Endometrium (tissue), 2 donors: ENCODE measurements around the gene SUMO2.
"Not testable (repeated sequence)": the region's sequence is repeated elsewhere in the genome, so short reads cannot be mapped to it uniquely, and the experiment has no call there.

Experiments used
- FAIRE-seq: peaks from 2 replicates; lab custom pipeline; 2012; peaks lifted over from hg19 to GRCh38; lab: Jason Lieb, UNC
- donor health status: control.
- donor health status: control.

SUMO2 gene

GRCh38 chr17:75182569-75183436 is at the start of gene SUMO2:
SUMO2 (minus strand) TSS chr17:75182959; CDS start chr17:75182834, 125 bp downstream.
- no peak for FAIRE-seq

DNA sequence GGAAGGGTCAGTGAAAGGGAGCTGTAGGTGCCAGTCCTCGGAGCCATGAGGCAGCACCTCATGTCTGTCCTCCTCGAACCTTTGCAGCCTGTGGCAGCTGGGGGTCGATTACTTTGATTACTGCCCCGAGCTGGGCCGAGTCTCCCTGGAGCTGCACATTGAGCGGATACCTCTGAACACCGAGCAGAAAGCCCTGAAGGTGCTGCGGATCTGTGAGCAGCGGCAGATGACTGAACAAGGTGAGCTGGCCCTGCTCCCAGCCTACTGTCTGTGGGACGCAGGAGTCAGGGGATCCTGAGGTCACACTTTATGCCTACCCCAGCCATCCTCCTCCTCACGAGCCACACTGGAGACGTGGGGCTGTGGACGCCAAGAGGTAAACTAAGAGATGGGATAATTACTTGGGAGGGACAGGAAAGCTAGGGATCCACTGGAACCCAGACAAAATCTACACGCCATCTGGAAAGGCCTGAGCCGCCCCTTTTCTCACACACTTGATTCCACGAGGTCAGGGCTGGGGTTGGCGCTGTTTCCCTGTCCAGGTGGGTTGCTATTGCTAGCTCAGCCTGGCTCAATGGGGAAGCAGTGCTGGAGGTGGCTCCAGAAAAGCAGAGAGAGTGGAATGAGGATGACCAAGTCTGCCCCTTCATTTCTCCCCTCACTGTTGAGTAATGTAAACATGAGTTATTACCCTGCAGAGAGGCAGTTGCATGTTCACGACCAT is 49.1 kb upstream of the SUMO2 start:
- FAIRE-seq, result no peak

GRCh38 chr17:75231071-75231470 is 48.3 kb upstream of the SUMO2 start:
- no peak for FAIRE-seq

- no peak for FAIRE-seq
Observed at GRCh38 chr17:75228847-75229246, 46.1 kb upstream of the SUMO2 start.

DNA sequence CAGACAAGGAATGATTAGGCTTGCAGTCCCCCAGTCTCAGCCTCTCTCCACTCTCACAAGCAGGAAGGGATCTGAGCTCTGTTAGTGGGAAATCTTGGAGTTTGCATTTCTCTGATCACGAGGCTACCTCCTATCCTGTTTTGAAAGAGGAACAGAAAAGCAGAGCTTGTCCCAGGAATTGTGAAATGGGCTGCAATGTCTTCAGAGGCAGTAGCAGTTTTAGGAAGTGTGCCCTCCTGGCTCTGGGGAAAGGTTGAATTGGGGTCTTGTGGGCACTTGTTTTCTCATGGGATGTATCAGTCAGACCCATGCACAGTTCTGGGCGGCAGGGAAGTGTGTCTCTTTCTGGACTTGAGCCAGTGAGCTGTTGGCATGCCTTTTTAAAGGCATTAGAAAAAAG is 45.5 kb upstream of the SUMO2 start:
- no peak for FAIRE-seq

DNA sequence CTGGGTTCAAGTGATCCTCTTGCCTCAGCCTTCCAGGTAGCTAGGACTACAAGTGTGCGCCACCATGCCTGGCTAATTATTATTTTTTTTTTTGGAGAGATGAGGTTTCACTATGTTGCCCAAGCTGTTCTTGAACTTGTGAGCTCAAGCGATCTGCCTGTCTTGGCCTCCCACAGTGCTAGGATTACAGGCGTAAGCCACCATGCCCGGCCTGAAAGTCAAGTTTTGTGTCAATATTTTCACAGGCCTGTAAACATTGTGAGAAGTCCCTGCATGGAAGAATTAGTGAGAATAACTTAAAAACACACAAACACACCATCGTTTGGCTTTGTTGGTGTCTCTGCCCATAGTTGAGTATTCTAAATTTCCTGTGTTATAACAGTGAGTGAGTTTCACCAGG is 45.0 kb upstream of the SUMO2 start:
- FAIRE-seq, result no peak

DNA sequence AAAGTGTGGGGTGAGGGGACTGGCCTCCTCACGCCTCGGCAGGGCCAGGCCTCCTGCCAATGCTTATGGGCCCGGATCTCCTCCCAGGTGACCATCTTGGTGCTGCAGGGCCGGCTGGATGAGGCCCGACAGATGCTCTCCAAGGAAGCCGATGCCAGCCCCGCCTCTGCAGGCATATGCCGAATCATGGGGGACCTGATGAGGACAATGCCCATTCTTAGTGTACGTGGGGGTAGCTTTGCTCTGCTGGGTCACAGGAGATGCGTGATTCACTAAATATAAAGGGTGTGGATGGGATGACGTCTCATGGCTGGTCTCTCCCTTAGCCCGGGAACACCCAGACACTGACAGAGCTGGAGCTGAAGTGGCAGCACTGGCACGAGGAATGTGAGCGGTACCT is 42.3 kb upstream of the SUMO2 start:
- FAIRE-seq, result no peak

DNA sequence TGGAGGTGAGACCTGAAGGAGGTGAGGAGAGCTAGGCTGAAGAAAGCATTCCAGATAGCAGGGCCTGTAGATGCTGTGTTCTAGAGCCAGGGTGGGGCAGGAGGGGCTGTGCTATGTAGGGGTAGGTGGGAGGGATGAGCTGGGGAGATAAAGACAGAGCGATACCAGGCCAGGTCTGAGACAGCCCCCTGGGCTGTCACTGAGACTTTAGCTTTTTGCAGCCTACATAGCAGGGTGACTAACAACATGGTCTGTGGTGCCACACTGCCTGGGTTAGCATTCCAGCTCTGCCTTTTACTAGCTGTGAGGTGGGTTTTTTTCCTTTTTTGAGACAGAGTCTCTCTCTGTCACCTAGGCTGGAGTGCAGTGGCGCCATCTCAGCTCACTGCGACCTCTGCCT is 37.1 kb upstream of the SUMO2 start:
- no peak for FAIRE-seq

- no peak for FAIRE-seq
Observed at GRCh38 chr17:75218131-75218530, 35.4 kb upstream of the SUMO2 start.

DNA sequence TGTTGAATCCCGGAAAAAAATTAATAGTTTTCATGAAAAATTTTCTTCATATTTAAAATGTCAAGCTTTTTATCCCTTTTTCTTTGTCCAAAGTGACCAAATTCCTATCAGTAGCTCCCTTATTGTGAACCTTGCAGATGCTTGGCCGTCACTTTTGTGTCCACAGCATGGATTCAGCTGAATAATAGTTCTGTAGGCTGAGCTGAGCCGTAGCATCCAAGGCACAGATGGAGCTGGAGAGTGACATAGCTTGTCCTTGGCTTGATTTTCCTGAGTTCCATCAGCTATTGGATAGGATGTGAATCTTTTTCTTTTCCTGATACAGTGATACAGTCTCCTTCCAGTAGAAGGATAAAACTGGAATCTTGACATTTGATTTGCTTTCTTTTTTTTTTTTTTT is 26.3 kb upstream of the SUMO2 start:
- no peak for FAIRE-seq

DNA sequence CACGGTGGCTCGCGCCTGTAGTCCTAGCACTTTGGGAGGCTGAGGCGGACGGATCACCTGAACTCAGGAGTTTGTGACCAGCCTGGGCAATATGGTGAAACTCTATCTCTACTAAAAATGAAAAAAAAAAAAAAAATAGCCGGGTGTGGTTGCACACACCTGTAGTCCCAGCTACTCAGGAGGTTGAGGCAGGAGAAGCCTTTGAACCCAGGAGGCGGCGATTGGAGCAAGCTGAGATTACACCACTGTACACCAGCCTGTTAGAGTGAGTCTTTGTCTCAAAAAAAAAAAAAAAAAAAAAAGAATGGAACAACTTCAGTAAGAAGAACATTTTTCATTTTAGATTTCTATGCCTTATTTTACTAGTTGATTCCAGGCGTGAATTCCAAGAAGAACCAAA is 25.4 kb upstream of the SUMO2 start:
- no peak for FAIRE-seq

- FAIRE-seq, result no peak
Observed at GRCh38 chr17:75207760-75208159, 25.0 kb upstream of the SUMO2 start.

- FAIRE-seq, result not testable (repeated sequence)
Observed at GRCh38 chr17:75207050-75207407, 24.3 kb upstream of the SUMO2 start.

DNA sequence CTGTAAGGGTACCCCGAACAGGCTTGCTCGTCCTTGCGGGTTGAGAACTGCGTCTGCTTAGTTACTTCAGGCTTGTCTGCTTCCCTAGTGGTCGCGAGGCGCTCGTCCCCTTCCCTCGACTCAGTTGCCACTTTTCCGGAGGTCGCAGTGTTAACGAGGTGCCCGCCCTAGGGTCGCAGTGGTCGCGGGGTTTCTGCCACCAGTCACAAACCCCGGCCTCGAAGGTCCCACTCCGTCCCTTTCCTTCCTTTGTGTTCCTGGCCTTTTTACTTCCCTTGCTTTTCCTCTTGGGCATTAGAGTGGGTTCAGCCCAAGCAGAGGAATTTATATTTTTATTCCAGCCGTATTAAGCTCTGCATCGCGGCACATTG is 23.0 kb upstream of the SUMO2 start:
- FAIRE-seq, result no peak

DNA sequence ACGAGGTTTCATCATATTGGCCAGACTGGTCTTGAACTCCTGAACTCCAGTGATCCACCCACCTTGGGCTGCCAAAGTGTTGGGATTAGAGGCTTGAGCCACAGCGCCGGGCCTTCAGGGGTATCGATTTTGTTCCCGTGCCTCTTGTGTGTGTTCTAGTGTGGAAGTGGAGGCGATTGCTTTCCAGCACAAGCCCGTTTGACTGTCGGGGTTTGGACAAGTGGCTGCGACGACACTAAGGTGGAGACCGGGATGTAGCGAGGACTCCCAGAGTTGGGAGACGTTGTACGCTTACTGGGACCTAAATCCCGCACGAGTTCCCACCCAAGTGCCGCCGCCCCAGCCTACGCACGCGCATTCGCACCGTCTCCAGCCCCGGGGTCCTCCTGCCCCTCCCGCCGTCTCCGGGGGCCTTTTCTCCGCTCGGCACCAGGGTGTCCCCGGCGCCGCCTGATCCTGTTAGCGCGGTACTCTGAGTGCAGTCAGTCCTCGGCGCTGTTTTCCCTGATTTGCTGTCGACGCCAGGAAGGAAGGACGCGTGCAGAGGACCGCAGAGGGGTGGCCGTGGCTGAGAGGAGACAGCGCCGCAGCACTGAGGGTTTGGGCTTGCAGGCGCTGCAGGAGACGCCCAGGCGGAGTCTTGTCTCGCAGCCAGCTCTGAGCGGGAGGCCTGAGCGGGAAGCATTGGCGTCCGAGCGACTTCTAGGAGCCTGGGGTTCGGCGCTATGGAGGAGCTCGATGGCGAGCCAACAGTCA is 22.5 kb upstream of the SUMO2 start, which contains the start of gene NUP85:
Gene NUP85, plus strand, starts transcription at position 643 of the 756 bp plus-strand sequence. Its CDS starts 83 bp downstream, at position 726.
- FAIRE-seq, result no peak

DNA sequence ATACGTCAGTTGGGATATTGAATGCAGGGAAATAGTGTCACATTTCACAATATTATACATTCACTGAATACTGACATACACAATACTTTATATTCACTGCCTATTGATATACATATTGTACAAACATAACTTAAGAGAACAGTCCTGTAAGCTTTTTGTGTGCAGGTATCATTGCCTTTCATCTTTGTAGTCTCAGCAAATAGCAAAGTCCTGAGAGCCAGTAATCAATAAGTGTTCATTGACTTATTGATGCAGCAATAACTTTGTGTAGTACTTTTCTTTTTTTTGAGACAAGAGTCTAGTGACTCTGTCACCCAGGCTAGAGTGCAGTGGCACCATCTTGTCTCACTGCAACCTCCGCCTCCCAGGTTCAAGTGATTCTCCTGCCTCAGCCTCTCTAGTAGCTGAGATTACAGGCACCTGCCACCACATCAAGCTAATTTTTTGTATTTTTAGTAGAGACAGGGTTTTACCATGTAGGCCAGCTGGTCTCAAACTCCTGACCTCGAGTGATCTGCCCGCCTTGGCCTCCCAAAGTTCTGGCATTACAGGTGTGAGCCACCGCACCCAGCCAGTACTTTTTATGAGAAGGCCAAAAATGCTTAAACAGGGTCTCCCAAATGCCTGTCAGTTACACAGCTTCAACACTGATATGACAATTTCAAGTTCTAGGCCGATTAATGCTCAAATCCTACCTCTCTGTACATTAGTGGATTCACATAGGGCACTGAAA is 17.3 kb upstream of the SUMO2 start:
- FAIRE-seq, result no peak

DNA sequence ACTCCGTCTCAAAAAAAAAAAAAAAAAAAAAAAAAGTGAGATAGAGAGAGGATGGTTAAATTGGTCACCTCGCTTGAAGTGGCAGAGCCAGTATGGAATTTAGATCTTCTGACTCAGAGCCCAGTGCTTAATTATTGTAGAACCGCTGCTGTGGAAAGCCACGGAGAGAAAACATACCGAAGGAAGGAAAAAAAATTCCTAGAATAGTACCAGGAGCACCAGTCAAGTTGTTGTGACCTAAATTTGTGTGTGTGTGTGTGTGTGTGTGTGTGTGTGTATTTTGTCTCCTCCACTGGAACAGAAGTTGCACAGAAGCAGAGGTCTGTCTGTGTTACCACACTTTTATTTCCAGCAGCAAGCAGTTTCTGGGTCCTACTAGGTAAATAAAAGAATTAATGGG is 12.1 kb upstream of the SUMO2 start:
- FAIRE-seq, result no peak

GRCh38 chr17:75191584-75191983 is 8.8 kb upstream of the SUMO2 start:
- FAIRE-seq, result no peak

DNA sequence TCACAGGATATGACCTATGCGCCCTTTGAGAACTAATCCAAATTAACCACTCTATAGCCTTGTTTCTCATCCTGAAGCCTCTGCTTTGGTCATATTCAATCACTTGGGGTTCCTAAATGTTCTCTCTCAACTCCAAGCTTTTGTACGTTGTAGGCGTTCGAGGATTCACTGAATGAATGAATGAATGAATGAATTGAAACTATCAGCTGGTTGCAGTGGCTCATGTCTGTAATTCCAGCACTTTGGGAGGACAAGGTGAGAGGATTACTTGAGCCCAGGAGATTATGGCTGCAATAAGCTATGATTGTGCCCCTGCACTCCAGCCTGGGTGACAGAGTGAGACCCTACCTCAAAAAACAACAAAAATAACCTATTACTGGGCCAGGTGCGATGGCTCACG is 5.9 kb upstream of the SUMO2 start:
- FAIRE-seq, result no peak

DNA sequence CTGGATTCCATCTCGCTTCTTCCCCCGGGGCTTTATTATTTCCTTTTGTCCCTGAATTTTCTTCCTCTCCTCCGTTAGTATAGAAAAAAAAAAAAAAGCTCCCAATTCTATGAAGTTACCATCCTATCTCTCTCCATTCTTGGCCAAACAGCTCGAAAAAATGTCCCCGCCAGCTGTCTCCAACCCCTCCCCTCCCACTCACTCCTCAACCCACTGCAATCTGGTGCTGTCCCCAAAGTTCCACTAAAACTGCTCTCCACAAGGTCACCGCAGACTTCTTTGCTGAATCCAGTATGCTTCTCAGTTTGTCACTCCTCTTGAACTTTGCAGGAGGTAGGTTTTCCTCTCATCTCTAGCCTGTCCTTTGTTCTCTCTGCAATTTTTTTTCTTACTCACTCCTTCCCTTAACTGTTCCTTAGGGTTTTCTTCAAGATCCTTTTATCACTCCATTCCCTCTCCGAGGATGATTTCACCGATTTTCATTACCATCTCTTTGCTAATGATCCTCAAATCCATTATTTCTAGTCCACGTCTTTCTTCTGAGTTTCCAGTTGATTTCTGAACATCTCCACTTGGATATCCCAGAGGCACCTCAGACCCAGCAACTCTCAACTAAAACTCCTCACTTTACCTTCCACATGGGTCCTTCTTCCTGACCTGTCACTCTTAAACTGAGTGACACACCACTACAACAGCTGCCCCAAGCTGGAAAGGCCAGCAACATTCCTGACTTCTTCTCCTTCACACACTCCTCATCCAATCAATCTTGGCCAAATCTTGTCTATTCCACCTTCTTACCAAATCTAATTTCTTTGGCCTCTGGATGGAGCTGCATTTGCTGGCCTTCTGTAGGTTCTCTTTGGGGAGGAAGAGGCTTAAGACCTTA is 1.5 kb upstream of the SUMO2 start:
- no peak for FAIRE-seq

- no peak for FAIRE-seq
Observed at GRCh38 chr17:75182319-75182568, 515 bp downstream of the SUMO2 start.
